ENCODE measurements around the gene ASCC1.
"Not testable (repeated sequence)": the region's sequence is repeated elsewhere in the genome, so short reads cannot be mapped to it uniquely, and the experiment has no call there.

The ASCC1 gene

GRCh38 chr10:72108830-72109635 is 107.0 kb downstream of the ASCC1 start:
- no peak for DNase-seq (ENCODE audit: extremely low read depth, low read depth)
- no peak for TF ChIP-seq CTCF (IDR thresholded peaks at IDR 0.05; ENCODE audit: low read depth, low read length, missing control alignments)
- H3K4me3 ChIP-seq (replicated peaks; ENCODE audit: low read depth, low read length): no peak overlapping the region

- DNase-seq (ENCODE audit: extremely low read depth, low read depth); H3K4me3 ChIP-seq (replicated peaks; ENCODE audit: low read depth, low read length): not testable (repeated sequence)
Measured at GRCh38 chr10:72108004-72108370, 108.1 kb downstream of the ASCC1 start.

GRCh38 chr10:72107325-72108003 is 108.6 kb downstream of the ASCC1 start:
- no peak for TF ChIP-seq CTCF (IDR thresholded peaks at IDR 0.05; ENCODE audit: low read depth, low read length, missing control alignments)
- no peak for DNase-seq (ENCODE audit: extremely low read depth, low read depth)
- no peak overlapping the region for H3K4me3 ChIP-seq (replicated peaks; ENCODE audit: low read depth, low read length)

- H3K4me3 ChIP-seq (replicated peaks; ENCODE audit: low read depth, low read length): no peak overlapping the region
- TF ChIP-seq CTCF (IDR thresholded peaks at IDR 0.05; ENCODE audit: low read depth, low read length, missing control alignments): no peak
- DNase-seq (ENCODE audit: extremely low read depth, low read depth): no peak
Measured at GRCh38 chr10:72106896-72107295, 109.2 kb downstream of the ASCC1 start.

- no peak overlapping the region for H3K4me3 ChIP-seq (replicated peaks; ENCODE audit: low read depth, low read length)
- no peak for DNase-seq (ENCODE audit: extremely low read depth, low read depth)
- TF ChIP-seq CTCF (IDR thresholded peaks at IDR 0.05; ENCODE audit: low read depth, low read length, missing control alignments): no peak
Measured at GRCh38 chr10:72106154-72106849, 109.8 kb downstream of the ASCC1 start.

- no peak for DNase-seq (ENCODE audit: extremely low read depth, low read depth)
- no peak overlapping the region for H3K4me3 ChIP-seq (replicated peaks; ENCODE audit: low read depth, low read length)
- TF ChIP-seq CTCF (IDR thresholded peaks at IDR 0.05; ENCODE audit: low read depth, low read length, missing control alignments): no peak
Measured at GRCh38 chr10:72105710-72106109, 110.4 kb downstream of the ASCC1 start.

DNA sequence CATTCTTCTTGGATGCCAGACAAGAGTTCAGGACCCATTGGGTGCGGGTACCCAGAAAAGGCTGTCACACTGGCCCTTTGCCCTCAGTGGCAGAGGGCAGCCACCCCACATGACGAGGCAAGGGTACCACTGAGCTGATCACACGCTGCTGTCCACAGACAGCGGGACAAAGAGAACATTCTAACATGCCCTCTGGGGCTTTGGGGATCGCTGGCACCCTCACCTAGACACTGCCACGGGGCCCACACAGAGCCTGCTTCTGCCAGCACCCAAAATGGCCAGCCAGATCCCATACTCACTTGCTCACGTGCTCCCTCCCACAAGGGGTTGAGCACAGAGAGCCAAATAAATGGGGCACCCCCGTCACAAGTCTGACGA is 111.0 kb downstream of the ASCC1 start:
- DNase-seq (ENCODE audit: extremely low read depth, low read depth): no peak
- H3K4me3 ChIP-seq (replicated peaks; ENCODE audit: low read depth, low read length): no peak overlapping the region
- no peak for TF ChIP-seq CTCF (IDR thresholded peaks at IDR 0.05; ENCODE audit: low read depth, low read length, missing control alignments)
